Subcutaneous adipose tissue (tissue), 4 donors: ENCODE data around the gene DLX2. TPM values are rescaled to one million over a fixed set of nuclear protein-coding genes. Genes with fewer than 3 reads are reported as not detected.

Source experiments
- CTCF ChIP-seq: fragments of 450-650 bp; IDR thresholded peaks from one replicate; pipeline ENCODE4 v1.5.1; 2016; ENCODE audit warnings: low read depth, mild to moderate bottlenecking, control low read depth, antibody characterized with exemption, moderate library complexity
- total RNA-seq, 4 donors: library from RNA; depleted of rRNA; stranded (reverse); fragments of >200 nt; gene quantifications; one replicate each; pipeline ENCODE4 v1.1.0, GENCODE V29; 2016

The DLX2 gene
- total RNA-seq, 4 donors from 2014 or later, result not detected

DNA sequence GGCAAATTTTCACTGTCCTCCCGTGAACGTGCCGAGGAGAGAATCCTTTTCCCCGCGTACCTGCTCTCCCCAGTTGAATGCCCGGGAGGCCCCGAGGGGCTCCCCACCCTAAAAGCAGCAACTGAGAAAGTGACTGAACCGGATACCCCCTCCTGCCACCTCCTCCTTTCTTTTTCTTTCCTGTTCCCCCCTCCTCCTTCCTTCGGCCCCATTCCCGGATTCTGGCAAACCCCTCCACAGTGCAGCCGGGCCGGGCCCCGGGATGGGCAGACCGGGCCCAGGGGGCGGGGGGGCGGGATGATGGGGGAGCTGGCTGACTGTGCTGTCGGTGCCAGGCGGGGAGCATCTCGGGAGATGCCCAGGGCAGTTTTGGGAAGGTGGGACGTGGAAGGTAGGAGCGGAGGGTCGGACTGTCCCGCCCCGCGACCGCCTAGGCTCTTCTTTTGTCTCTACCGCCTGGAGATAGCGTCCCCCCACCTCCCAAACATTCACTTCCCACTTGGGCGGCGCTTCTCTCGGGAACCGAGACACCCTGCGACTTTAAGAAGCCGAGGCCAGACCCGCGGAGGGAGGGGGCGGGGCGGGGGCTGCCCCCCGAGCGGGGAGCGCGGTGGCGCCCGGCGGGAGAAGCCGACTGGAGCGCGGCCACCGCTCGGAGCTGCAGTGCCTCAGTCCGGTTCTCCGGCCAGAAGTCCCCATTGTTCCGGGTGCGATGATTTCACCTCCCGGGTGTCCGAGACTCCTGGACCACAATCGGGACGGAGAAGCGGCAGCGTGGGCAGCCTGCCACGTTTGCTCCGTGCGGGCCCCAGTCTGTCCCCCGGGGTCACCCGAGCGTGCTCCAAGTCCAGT is 8.2 kb downstream of the DLX2 start:
- TF ChIP-seq CTCF, result no peak

- TF ChIP-seq CTCF, result no peak
These were observed 9.0 kb downstream of the DLX2 start for GRCh38 chr2:172093416-172094293.

GRCh38 chr2:172092716-172093415 is 9.8 kb downstream of the DLX2 start:
- no peak for TF ChIP-seq CTCF

- TF ChIP-seq CTCF, result no peak
These were observed 10.7 kb downstream of the DLX2 start for GRCh38 chr2:172091761-172092566.

GRCh38 chr2:172091000-172091641 is 11.6 kb downstream of the DLX2 start:
- no peak for TF ChIP-seq CTCF
